GM19239 (cell line): ENCODE measurements around the gene PRG2.
A peak's percentile ranks its signal among the peaks of the same experiment; 100 is the strongest.

Experiments
- DNase-seq: peaks from one replicate; pipeline ENCODE4 v3.0.0; 2011; ENCODE audit warnings: low spot score; ENCODE audit not compliant: insufficient read length
- FAIRE-seq: peaks from 2 replicates; lab custom pipeline; 2011; peaks lifted over from hg19 to GRCh38; lab: Jason Lieb, UNC

Gene PRG2

GRCh38 chr11:57390535-57390934 lies at the start of gene PRG2:
TSS of gene PRG2 (minus strand) at chr11:57390650. CDS start at chr11:57389944, 706 bp downstream.
- FAIRE-seq: no peak
- no peak for DNase-seq

- no peak for FAIRE-seq
- DNase-seq: no peak
Observed at GRCh38 chr11:57439786-57440185, 49.3 kb upstream of the PRG2 start.

- no peak for FAIRE-seq
- no peak for DNase-seq
Observed at GRCh38 chr11:57438345-57439285, 48.2 kb upstream of the PRG2 start.

- FAIRE-seq: no peak
- DNase-seq: no peak
Observed at GRCh38 chr11:57436031-57436430, 45.6 kb upstream of the PRG2 start.

GRCh38 chr11:57434640-57435546 lies 44.4 kb upstream of the PRG2 start:
- FAIRE-seq (no peak), DNase-seq (no peak)

- peak; percentile 21 for FAIRE-seq
Observed at GRCh38 chr11:57432714-57433163, 42.3 kb upstream of the PRG2 start.

GRCh38 chr11:57432149-57432561 lies 41.7 kb upstream of the PRG2 start:
- FAIRE-seq (no peak), DNase-seq (no peak)

More at GRCh38 chr11:57432714-57433163, 42.3 kb upstream of the PRG2 start:
- DNase-seq: no peak

- FAIRE-seq: no peak
- DNase-seq: no peak
Observed at GRCh38 chr11:57430952-57431351, 40.5 kb upstream of the PRG2 start.

GRCh38 chr11:57429946-57430345 lies 39.5 kb upstream of the PRG2 start:
- FAIRE-seq: no peak
- DNase-seq: no peak

- FAIRE-seq (no peak), DNase-seq (no peak)
Observed at GRCh38 chr11:57428643-57429042, 38.2 kb upstream of the PRG2 start.

- no peak for FAIRE-seq
- DNase-seq: no peak
Observed at GRCh38 chr11:57427727-57428082, 37.3 kb upstream of the PRG2 start.

- DNase-seq (peak; percentile 44), FAIRE-seq (no peak)
Observed at GRCh38 chr11:57426929-57427726, 36.7 kb upstream of the PRG2 start, which contains the start of gene SLC43A3. TSS of gene SLC43A3 (minus strand) at chr11:57427121. CDS start at chr11:57426172, 949 bp downstream.

- DNase-seq (no peak), FAIRE-seq (peak; percentile 94)
Observed at GRCh38 chr11:57426439-57426928, 36.0 kb upstream of the PRG2 start.

GRCh38 chr11:57425565-57426438 lies 35.4 kb upstream of the PRG2 start:
- FAIRE-seq (peak; percentile 39), DNase-seq (no peak)

- peak; percentile 98 for FAIRE-seq
- DNase-seq: peak; percentile 61
Observed at GRCh38 chr11:57424792-57425564, 34.5 kb upstream of the PRG2 start.

GRCh38 chr11:57424137-57424791 lies 33.8 kb upstream of the PRG2 start:
- DNase-seq (no peak), FAIRE-seq (no peak)

GRCh38 chr11:57422669-57423068 lies 32.2 kb upstream of the PRG2 start:
- DNase-seq (no peak), FAIRE-seq (peak; percentile 63)
